Esophagus mucosa (tissue), 1 donor: ENCODE results near the gene STRN3. TPM values are rescaled to one million over a fixed set of nuclear protein-coding genes. Genes with fewer than 3 reads are reported as not detected.
A peak's percentile ranks its signal among the peaks of the same experiment; 100 is the strongest.
"Not testable (repeated sequence)": the region's sequence is repeated elsewhere in the genome, so short reads cannot be mapped to it uniquely, and the experiment has no call there.

Experiments
- ATAC-seq: fragments of 200-7000 bp; cut with Tn5 transposase; one replicate; pipeline ENCODE4 v1.9.1; 2020
- total RNA-seq: library from RNA; stranded (reverse); gene quantifications from one replicate; pipeline ENCODE4 v1.2.4, GENCODE V29; 2023
- donor health status: DM: yes; HTN: yes; CAD: no.

STRN3 gene
- total RNA-seq, 1 donor from 2014 or later, result 24.5 TPM

DNA sequence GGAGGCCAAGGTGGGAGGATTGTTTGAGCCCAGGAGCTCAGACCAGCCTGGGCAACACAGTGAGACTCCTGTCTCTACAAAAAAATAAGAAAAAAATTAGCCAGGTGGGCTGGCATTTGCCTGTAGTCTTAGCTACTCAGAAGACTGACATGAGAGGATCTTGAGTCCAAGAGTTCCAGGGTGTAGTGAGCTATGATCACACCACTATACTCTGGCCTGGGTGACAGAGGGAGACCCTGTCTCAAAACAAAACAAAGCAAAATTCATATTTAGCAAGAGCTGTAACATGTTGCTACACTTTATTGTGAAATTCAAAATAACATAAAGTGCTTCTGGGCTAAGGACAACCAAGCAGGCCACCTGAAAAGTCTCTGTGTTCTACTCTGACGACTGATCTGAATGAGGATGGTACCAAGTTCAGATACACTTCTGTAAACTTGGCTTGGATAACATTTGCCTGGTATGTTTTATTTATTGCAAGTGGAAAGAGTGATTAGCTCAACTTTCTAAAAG, 11.6 kb upstream of the STRN3 start:
- ATAC-seq, result no peak

- no peak for ATAC-seq
These were observed 10.4 kb upstream of the STRN3 start for GRCh38 chr14:31036552-31036951.

GRCh38 chr14:31030469-31030868, 4.3 kb upstream of the STRN3 start:
- no peak for ATAC-seq

DNA sequence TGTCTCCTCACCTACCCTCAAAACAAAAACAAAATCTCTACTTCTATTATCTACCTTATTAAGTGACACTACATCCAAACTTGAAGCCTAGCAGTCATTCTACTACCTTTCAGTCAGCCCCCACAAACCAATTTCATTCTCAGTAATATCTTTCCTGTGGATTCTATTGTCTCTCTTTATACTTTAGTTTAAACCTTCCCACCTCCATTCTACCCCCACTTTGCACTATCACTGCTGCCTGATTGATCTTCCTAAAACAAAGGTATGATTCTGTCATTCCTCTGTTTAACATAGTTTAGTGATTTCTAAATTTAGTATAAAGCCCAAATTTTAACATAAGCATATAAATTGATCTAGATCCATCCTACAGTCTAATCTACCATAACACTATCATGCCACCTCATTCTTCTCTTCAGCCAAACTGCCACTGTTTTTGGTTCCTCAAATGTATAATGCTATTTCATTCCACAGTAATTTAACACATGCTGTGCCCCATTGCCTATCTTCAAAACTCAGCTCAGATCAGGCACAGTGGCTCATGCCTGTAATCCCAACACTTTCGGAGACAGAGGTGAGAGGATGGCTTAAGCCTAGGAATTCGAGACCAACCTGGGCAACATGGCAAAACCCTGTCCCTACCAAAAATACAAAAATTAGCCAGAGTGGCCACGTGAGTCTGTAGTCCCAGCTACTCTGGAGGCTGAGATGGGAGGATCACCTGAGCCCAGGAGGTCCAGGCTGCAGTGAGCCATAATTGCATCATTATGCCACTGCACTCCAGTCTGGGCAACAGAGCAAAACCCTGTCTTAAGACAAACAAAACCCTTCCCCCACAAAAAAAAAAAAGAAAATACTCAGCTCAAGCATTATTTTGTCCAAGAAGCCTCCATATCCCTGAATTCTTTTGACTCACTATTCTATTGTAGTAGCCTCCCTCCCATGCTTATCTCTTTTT, 3.1 kb upstream of the STRN3 start:
- ATAC-seq, result no peak

DNA sequence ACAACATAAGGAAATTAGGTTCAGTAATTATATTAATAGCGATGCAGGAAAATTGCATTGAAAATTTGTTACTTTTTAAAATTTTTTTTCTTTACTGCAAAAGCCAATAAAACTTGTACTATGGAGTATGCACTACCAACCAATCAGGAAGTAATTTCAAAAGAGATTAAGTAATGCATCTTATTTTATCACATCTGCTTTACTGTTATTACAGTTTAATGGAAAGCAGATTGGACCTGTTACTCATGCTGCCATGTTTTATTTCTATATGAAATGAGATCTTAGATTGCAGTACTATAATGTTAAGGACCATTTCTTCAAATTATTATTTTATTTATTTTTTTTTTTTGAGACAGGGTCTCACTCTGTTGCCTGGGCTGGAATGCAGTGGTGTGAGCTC, 1.7 kb upstream of the STRN3 start:
- ATAC-seq, result no peak

- peak; percentile 98 for ATAC-seq
These were observed 464 bp upstream of the STRN3 start for GRCh38 chr14:31026450-31027235.

DNA sequence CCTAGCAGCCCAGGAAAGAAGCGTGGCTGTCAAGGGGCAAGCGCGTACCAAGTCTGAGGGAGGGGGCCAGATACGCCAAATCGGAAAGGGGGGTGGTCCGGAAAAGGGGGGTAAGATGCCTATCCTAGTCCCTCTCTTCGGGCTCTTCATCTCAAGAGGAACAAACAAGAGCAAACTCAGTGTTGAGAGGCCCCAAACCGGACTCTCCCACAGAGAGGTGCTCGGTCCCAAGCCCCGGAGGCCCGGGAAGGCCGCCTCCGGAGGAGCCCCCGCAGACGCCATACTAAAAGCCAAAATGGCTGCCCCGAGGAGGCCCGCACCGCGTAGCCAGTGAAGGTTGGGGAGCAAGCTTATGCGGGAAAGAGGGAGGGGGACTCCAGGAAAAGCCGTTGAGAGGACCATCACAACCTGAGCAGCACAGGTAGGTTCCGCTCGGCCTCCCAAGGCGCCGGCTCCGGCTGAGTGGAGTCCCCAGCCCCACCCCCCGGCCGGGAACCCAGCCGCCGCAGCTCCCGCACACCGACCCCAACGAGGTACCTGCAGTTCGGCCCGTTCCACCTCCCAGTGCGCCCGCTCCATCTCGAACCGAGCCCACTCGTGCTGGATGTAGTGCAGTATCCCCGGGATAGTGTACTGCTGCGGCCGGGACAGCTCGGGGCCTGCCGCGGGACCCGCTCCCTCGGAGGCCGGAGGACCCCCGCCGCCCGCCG, 657 bp downstream of the STRN3 start, which contains the start of gene AP4S1:
Gene AP4S1 (plus strand): TSS at position 283 of the 710 bp plus-strand sequence. CDS start 40,548 bp downstream, outside the sequence.
- ATAC-seq, result peak; percentile 34

- ATAC-seq, result peak; percentile 8
These were observed 1.4 kb downstream of the STRN3 start for GRCh38 chr14:31024577-31025366.

DNA sequence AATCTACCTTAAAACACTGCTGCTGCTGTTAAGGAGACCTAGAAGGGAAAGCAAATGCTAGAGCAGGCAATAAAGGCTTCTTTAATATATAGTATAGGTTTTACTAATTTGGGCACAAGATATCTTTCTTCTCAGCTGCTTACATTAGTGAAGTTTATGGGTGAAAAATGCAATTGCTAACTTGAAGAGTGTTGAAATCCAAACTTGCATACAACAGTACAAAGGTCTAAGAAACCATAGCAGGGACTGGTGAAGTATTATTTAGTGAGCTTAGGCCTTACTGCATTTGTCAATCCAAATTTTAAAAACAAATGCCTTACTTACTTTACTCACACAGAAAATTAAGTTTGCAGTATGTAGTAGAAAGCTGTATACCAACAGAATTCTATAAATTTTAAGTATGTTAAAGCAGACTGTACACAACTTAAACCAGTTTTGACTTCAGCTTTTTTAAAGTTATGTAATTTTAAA, 2.1 kb downstream of the STRN3 start:
- no peak for ATAC-seq

DNA sequence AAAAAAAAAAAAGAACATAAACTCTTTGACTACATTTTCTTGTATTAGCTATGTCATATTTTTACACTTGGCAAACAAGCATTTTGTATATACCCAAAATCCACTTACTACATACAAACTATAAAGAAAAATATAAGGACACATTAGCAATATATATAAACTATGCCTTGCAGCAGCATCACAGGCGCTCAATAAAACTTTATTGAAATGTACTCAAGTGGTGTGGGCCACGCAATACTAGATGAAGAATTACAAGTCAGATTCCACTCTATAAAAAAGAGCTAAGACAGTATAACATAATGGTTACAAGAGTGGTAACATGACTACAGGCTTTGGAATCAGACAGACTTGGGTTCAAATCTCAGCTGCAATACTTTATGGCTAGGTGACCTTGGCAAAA, 3.8 kb downstream of the STRN3 start:
- ATAC-seq, result no peak

- no peak for ATAC-seq
These were observed 4.6 kb downstream of the STRN3 start for GRCh38 chr14:31021576-31021949.

DNA sequence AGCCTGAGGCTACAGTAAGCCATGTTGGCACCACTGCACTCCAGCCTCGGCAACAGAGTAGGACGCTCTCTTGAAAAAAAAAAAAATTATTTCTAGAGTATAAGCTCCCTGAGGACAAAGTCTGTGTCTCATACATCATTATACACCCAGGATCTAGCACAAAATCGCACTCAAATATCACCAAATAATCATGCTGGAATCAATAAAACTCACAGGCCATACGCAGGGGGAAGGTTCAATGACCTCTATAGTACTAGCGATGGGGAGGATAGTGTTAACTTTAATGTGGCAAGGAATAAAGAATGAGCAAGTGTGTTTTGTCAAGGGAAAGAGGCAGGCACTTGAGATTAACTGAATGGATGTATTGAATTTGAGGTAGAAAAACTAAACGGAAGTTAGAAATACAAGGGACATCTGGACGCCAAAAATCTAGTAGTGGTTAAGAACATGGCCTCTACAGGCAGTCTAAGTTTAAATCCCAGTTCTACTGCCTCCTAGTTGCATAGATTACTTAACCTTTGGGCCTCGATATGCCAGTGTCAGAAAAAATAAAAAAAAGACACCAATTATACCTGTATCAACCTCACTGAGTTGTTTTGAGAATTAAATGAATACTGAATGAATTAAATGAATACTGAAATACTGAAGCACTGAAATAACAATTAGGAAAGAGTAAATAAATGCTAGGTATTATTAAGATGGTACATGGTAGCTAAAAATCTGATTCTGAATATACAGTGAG, 5.2 kb downstream of the STRN3 start:
- ATAC-seq, result no peak

GRCh38 chr14:31018057-31018645, 8.0 kb downstream of the STRN3 start:
- peak; percentile 40 for ATAC-seq

- ATAC-seq, result no peak
These were observed 12.3 kb downstream of the STRN3 start for GRCh38 chr14:31013841-31014240.

DNA sequence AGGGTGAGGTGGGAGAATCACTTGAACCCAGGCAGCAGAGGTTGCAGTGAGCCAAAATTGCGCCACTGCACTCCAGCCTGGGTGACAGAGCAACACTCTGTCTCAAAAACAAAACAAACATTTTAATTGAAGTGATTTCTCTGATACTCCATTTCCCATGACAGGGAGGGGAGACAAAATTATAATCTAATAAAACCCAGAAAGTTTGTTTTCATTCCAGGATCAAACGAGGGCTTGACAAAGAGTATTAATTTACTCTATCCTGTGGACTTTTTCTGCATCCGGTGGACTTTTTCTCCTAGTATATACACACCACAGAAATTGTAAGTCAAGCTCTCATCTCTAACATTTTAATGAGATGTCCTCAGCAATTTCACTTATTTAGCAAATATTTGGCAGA, 15.2 kb downstream of the STRN3 start:
- ATAC-seq, result no peak

- no peak for ATAC-seq
These were observed 16.2 kb downstream of the STRN3 start for GRCh38 chr14:31009836-31010574.

GRCh38 chr14:31006703-31007102, 19.5 kb downstream of the STRN3 start:
- no peak for ATAC-seq

DNA sequence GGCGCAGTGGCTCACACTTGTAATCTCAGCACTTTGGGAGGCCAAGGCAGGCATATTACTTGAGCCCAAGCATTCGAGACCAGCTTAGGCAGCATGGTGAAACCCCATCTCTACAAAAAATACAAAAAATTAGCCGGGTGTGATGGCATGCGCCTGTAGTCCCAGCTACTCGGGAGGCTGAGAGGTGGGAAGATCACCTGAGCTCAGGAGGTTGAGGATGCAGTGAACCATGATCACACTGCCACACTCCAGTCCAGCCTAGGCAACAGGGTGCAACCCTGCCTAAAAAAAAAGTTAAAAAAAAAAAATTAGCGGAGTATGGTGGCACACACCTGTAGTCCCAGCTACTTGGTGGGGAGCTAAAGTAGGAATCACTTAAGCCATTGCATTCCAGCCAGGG, 22.2 kb downstream of the STRN3 start:
- ATAC-seq, result not testable (repeated sequence)

- ATAC-seq, result no peak
These were observed 22.9 kb downstream of the STRN3 start for GRCh38 chr14:31003284-31003683.

DNA sequence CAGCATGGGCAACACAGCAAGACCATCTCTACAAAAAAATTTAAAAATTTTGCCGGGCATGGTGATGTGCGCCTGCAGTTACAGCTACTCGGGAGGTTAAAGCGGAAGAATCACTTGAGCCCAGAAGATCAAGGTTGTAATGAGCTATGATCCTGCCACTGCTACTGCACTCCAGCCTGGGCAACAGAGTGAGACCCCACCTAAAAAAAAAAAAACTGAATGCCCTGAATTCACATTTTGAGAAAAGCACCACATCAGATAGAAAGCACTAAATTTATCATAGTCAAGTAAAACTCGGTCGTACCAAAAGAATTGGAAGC, 24.9 kb downstream of the STRN3 start:
- no peak for ATAC-seq
